ENCODE data around the gene HGFAC. TPM values are rescaled to one million over a fixed set of nuclear protein-coding genes. Genes with fewer than 3 reads are reported as not detected.
"Not testable (repeated sequence)": the region's sequence is repeated elsewhere in the genome, so short reads cannot be mapped to it uniquely, and the experiment has no call there.

Gene HGFAC
- total and polyA plus RNA-seq, 5 donors = 0.14 to 0.62 (median 0.31) TPM; not detected in 1

GRCh38 chr4:3455596-3455995, 13.8 kb downstream of the HGFAC start:
- H3K27me3 ChIP-seq (ENCODE audit: control insufficient read depth, insufficient read depth); H3K27ac ChIP-seq (ENCODE audit: low read length); H3K9me3 ChIP-seq (ENCODE audit: control insufficient read depth, low read length); DNase-seq; ATAC-seq; H3K4me1 ChIP-seq (ENCODE audit: control insufficient read depth, insufficient read depth, low read length); intact Hi-C loops (cut with DNase I); H3K4me3 ChIP-seq (ENCODE audit: low read length): not testable (repeated sequence)
- WGBS = 83% methylated on average over 3 of the region's 3 CpGs

DNA sequence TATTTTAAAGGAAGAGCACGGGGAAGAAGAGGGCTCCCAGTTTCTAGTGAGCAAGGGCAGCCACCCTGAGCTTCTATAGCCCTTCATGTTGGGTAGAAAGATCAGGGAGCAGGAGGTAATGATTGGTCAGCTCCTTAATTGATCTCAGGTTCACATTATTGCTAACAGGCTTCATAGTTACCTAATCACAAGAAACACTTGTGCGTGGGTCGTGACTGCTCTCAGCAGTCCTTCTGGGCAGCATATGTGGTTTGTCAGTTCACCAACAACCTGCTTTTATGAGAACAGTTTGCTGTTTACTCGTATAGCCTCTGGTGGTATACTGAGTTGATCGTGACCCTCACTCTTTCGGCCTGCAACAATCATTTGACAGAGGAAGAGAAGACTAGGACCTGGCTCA, 16.6 kb downstream of the HGFAC start:
- ATAC-seq = no peak
- WGBS = 86% methylated on average over 6 of the region's 6 CpGs
- H3K4me1 ChIP-seq (ENCODE audit: control insufficient read depth, insufficient read depth, low read length) = no peaks in the 10 kb centered on the region

GRCh38 chr4:3459156-3459555, 17.4 kb downstream of the HGFAC start:
- H3K4me3 ChIP-seq (ENCODE audit: low read length); H3K27me3 ChIP-seq (ENCODE audit: control insufficient read depth, insufficient read depth); H3K4me1 ChIP-seq (ENCODE audit: control insufficient read depth, insufficient read depth, low read length); ATAC-seq; intact Hi-C loops (cut with DNase I); H3K9me3 ChIP-seq (ENCODE audit: control insufficient read depth, low read length); H3K27ac ChIP-seq (ENCODE audit: low read length): not testable (repeated sequence)
- WGBS = 86% methylated on average over 5 of the region's 5 CpGs
- DNase-seq = peak in 1 of 3 donors; percentile 11

More for the DNA sequence above, 16.6 kb downstream of the HGFAC start:
- Histone ChIP-seq H3K9me3 (ENCODE audit: control insufficient read depth, low read length) (no peaks in the 10 kb centered on the region), H3K27ac (ENCODE audit: low read length) (no peak overlapping the region), H3K27me3 (ENCODE audit: control insufficient read depth, insufficient read depth) (no peaks in the 10 kb centered on the region), H3K4me3 (ENCODE audit: low read length) (no peak overlapping the region)
- DNase-seq = no peak
- intact Hi-C loops (cut with DNase I) = no loop called here

DNA sequence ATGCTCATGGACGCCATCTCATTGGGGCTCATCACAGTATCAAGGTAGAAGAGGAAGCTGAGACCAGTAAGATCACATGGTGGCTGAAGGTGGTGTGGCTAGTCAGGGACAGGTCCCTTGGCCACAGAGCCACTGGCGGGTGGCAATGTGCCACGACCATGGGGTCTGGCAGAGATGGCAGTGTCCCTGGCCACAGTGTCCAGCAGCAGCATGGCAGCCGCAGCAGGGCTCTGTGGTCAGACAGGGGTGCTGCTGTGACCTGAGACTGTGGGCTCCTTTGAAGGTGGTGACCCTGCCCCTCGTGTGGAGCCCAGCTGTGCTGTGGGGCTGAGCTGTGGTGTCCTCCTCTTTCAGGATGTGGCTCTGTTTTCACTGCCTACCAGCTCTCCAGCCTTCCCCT, 19.2 kb downstream of the HGFAC start:
- 89% methylated on average over 5 of the region's 5 CpGs for WGBS
- Histone ChIP-seq H3K4me1 (ENCODE audit: control insufficient read depth, insufficient read depth, low read length) (no peaks in the 10 kb centered on the region), H3K27ac (ENCODE audit: low read length) (peak overlapping the region; percentile 32), H3K27me3 (ENCODE audit: control insufficient read depth, insufficient read depth) (no peaks in the 10 kb centered on the region), H3K9me3 (ENCODE audit: control insufficient read depth, low read length) (no peaks in the 10 kb centered on the region), H3K4me3 (ENCODE audit: low read length) (no peak overlapping the region)
- ATAC-seq (no peak), DNase-seq (peak in 2 of 3 donors; percentile 5 to 55)
- intact Hi-C loops (cut with DNase I) = no loop called here

GRCh38 chr4:3461515-3462291, 19.9 kb downstream of the HGFAC start:
- Histone ChIP-seq H3K27me3 (ENCODE audit: control insufficient read depth, insufficient read depth) (no peaks in the 10 kb centered on the region), H3K4me3 (ENCODE audit: low read length) (no peak overlapping the region), H3K9me3 (ENCODE audit: control insufficient read depth, low read length) (no peaks in the 10 kb centered on the region), H3K4me1 (ENCODE audit: control insufficient read depth, insufficient read depth, low read length) (no peaks in the 10 kb centered on the region), H3K27ac (ENCODE audit: low read length) (peak overlapping the region; percentile 32)
- intact Hi-C loops (cut with DNase I) = no loop called here
- DNase-seq (peak; percentile 59 to 88 (median 87)), ATAC-seq (peak; percentile 65 to 83)
- WGBS = 58% methylated on average over 25 of the region's 25 CpGs

GRCh38 chr4:3462321-3462789, 20.6 kb downstream of the HGFAC start:
- 64% methylated on average over 10 of the region's 10 CpGs for WGBS
- no peaks in the 10 kb centered on the region for H3K4me1 ChIP-seq (ENCODE audit: control insufficient read depth, insufficient read depth, low read length)
- ATAC-seq = peak in 1 of 2 donors; percentile 3

DNA sequence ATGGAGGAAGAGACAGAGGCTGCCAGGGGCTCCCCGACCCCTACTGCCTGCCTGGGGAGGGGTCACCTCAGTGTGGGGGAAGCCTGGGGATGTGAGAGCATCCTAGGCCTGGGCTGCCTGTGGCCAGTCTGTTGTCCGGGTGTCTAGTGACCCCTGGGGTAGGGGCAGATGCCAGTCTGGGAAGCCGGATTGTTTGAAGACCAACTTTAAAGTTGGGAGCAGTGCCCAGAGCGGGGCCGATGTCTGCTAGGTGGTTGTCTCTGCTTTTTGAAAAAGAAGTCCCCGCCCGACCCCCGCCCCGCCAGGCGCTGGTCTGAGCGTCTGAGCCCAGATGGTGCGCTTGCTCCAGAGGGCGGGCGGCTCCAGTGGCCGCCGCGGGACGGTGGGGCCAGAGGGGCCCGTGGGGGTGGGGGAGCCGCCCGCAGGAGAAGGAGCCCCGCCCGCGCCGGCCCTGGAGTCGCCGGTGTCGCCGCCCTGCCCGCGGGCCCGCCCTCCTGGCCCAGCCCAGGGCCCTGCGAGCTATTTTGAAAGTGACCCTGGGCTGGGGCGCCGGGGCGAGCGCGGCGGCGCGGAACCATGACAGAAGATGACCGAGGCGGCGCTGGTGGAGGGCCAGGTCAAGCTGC, 21.1 kb downstream of the HGFAC start, which contains the start of gene DOK7:
Gene DOK7, plus strand, starts transcription at position 517 of the 626 bp plus-strand sequence. Its CDS starts 70 bp downstream, at position 587.
- Histone ChIP-seq H3K27me3 (ENCODE audit: control insufficient read depth, insufficient read depth) (no peaks in the 10 kb centered on the region), H3K4me1 (ENCODE audit: control insufficient read depth, insufficient read depth, low read length) (no peaks in the 10 kb centered on the region), H3K4me3 (ENCODE audit: low read length) (peak within 1 kb of the TSS; percentile 67), H3K9me3 (ENCODE audit: control insufficient read depth, low read length) (no peaks in the 10 kb centered on the region), H3K27ac (ENCODE audit: low read length) (peak within 1 kb of the TSS; percentile 66)
- DNase-seq = peak; percentile 57 to 85 (median 85)
- intact Hi-C loops (cut with DNase I) = no loop called here
- peak; percentile 58 to 59 for ATAC-seq
- WGBS = 4% methylated on average over 44 of the region's 44 CpGs

More at GRCh38 chr4:3462321-3462789, 20.6 kb downstream of the HGFAC start:
- Histone ChIP-seq H3K4me3 (ENCODE audit: low read length) (no peak overlapping the region), H3K27ac (ENCODE audit: low read length) (peak overlapping the region; percentile 32), H3K27me3 (ENCODE audit: control insufficient read depth, insufficient read depth) (no peaks in the 10 kb centered on the region), H3K9me3 (ENCODE audit: control insufficient read depth, low read length) (no peaks in the 10 kb centered on the region)
- intact Hi-C loops (cut with DNase I) = no loop called here
- peak; percentile 17 to 54 (median 31) for DNase-seq

- H3K27ac ChIP-seq (ENCODE audit: low read length) = peak overlapping the region; percentile 66
Measured at GRCh38 chr4:3463556-3464348, 22.0 kb downstream of the HGFAC start.

DNA sequence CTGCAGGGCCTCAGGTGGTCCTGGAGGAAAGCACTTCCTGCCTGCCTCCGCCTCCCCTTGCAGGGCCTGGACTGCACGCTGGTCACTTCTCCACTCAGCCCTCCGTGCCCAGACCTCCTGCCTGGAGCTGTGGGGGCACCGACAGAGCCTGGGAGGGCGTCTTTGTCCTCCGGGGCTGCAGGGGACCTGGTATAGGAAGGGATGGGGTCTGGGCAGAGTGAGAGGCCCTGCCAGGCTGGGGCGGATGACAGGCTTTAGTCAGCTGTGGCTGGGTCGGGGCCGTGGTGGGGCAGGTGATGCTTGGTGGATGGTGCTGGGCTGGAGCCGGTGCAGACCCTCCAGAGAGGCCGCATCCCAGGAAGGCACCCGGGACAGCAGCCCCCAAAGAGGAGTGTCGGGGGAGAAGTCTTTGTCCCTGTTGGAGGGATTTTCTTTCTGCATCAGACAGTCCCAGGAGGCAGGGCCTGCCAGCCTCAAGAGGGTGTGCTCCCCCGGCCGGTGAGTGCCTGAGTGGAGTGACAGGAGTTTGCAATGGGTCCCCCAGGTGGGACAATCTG, 22.7 kb downstream of the HGFAC start:
- DNase-seq = peak in 2 of 3 donors; percentile 13 to 53
- intact Hi-C loops (cut with DNase I) = no loop called here
- H3K4me3 ChIP-seq (ENCODE audit: low read length) = peak overlapping the region; percentile 67
- H3K27ac ChIP-seq (ENCODE audit: low read length) = peak overlapping the region; percentile 66
- 79% methylated on average over 15 of the region's 15 CpGs for WGBS
- no peaks in the 10 kb centered on the region for H3K4me1 ChIP-seq (ENCODE audit: control insufficient read depth, insufficient read depth, low read length)
- no peak for ATAC-seq
- no peaks in the 10 kb centered on the region for H3K27me3 ChIP-seq (ENCODE audit: control insufficient read depth, insufficient read depth)
- H3K9me3 ChIP-seq (ENCODE audit: control insufficient read depth, low read length) = no peaks in the 10 kb centered on the region

More at GRCh38 chr4:3463556-3464348, 22.0 kb downstream of the HGFAC start:
- Histone ChIP-seq H3K27me3 (ENCODE audit: control insufficient read depth, insufficient read depth) (no peaks in the 10 kb centered on the region), H3K9me3 (ENCODE audit: control insufficient read depth, low read length) (no peaks in the 10 kb centered on the region), H3K4me3 (ENCODE audit: low read length) (peak overlapping the region; percentile 67), H3K4me1 (ENCODE audit: control insufficient read depth, insufficient read depth, low read length) (no peaks in the 10 kb centered on the region)
- 40% methylated on average over 41 of the region's 43 CpGs for WGBS
- intact Hi-C loops (cut with DNase I) = no loop called here
- DNase-seq = peak; percentile 19 to 56 (median 48)
- ATAC-seq = peak; percentile 3

GRCh38 chr4:3464911-3465697, 23.3 kb downstream of the HGFAC start:
- Histone ChIP-seq H3K4me3 (ENCODE audit: low read length) (no peak overlapping the region), H3K27ac (ENCODE audit: low read length) (peak overlapping the region; percentile 5), H3K4me1 (ENCODE audit: control insufficient read depth, insufficient read depth, low read length) (no peaks in the 10 kb centered on the region), H3K9me3 (ENCODE audit: control insufficient read depth, low read length) (no peaks in the 10 kb centered on the region), H3K27me3 (ENCODE audit: control insufficient read depth, insufficient read depth) (no peaks in the 10 kb centered on the region)
- intact Hi-C loops (cut with DNase I) = no loop called here
- ATAC-seq (no peak), DNase-seq (peak; percentile 8 to 50 (median 49))
- 83% methylated on average over 21 of the region's 21 CpGs for WGBS
